NCI-H2081 (cell line): Measurements from ENCODE around the gene ATP9A.
A peak's percentile ranks its signal among the peaks of the same experiment; 100 is the strongest.

ENCODE experiments used
- DNase-seq, 2 experiments: peaks; one replicate each; lab custom pipeline; 2025; lab: John Stamatoyannopoulos, UW

The ATP9A gene

DNA sequence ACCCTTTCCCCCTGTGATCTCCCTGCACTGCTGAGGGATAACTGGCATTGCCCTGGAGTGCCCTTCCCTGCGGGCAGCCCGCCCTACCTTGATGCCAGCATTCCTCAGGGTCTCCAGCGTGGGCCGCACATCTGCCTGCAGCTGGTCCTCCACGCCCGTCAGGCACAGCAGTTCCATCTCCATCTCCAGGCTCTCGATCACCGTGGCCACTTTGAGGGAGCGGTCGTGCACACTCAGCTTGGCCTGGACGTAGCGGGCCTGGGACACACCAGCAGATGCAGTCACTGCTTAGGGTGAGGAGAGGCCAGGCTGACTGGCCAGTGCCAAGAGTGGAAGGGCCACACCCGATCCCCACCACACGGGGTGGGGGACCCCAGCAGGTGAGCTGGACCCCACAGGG, 143.1 kb downstream of the ATP9A start:
- DNase-seq, result no peak

DNA sequence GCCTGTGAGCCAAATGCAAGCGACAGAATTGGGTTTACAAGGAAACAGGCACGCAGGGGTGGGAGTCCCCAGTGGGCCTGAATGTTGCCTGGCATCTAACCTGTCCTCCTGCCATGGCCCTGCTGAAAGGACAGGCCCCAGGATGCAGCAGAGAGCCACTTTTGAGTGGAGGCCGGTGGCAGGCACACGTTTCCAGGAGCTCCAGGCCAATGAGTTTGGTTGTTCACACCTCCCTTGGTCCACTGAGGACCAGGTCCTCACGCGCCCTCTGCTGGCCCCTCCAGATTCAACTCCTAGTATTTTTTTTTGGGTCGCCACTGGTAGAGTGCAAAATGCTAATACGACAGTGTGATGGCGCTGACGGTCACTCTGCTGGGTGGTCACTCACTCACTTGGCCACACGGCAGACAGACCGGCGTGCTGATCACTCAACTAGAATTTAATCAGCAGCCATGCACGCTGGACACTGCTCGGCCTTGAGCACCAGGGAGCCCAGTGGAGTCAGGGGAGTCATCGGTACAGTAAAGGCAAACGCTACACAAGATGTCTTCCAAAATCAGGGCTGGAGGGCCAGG, 143.9 kb downstream of the ATP9A start:
- DNase-seq, result peak; percentile 40 to 51

DNA sequence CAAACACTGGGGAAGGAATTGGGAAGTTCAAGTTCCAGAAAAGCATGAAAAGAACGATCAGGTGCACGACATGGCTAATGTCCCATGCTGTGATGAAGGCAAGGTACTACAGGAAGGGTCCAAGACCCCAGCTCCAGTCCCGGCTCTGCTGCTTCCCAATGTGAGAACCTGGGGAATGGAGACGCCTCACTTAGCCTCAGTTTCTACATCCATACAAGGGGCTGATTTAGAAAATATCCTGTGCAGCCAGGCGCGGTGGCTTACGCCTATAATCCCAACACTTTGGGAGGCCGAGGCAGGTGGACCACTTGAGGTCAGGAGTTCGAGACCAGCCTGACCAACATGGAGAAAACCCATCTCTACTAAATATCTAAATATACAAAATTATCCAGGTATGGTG, 144.9 kb downstream of the ATP9A start:
- no peak for DNase-seq

DNA sequence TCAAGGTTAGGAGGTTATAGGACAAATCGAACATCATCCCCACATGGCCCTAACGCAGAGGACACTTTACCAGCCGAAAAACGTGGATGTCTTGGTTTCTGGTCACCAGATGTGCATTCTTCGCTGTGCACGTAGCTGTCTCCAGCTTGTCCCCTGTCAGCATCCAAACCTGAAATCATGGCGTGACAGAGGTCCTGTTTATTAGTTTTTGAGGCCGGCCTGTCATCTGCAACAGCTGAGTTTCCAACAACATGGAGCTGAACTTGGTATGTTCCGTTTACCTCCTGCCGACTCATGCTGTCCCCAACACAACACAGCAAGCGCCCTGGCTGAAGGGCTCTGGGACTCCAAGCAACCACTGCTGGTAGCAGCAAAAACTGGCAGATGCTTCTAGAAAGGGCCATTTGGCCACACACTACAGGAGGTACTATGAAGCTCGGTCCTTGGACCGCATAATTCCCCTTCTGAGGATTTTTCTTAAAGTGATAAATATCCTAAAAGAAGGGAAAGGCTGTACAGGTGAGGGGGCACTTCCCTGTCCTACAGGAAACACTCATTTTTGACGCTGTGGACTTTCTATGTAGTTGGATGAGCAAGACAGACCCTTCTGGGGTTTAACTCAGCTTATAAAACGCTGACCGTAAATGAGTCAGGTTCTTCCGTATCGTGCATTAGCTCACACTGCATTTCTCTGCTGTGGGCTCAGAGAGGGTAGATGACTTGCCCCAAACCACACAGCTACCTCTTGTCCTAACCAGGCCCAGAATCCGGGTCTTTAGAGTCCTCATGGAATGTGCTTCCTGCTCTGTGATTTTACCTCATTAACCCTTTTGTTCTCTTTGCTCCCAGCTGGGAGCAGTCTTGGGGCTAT, 146.0 kb downstream of the ATP9A start:
- no peak for DNase-seq

DNA sequence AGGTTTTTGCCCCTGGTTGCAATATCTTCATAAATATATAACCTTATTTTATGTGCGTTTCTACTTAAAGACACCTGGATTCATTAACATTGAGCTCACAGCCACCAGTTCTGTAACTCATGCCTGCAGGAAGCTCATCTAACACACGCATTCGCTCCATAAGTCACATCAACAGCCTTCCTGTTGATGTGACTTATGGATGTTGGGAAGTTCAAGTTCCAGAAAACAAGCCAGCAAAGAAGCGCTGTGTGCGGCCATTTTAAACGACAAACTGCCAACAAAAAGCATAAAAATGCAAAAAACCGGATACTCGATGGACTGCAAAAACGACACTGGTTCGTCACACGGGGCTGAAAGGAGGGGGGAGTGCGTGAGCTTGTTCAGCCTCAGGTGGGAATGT, 147.8 kb downstream of the ATP9A start:
- no peak for DNase-seq

DNA sequence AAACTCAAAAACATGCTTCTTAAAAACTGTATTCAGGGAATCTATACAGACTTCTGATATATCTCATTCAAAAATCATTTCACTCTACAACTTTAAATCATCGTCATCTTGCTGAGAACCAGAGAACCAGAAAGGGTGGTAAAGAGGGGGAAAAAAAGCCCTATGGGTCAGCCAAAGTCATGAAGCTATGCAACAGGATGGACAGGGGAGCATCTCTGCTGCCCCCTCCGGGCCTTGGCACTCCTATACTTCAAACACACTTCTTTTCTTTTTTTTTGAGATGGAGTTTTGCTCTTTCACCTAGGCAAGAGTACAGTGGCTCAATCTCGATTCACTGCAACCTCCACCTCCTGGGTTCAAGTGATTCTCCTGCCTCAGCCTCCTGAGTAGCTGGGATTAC, 152.1 kb downstream of the ATP9A start:
- DNase-seq, result no peak

DNA sequence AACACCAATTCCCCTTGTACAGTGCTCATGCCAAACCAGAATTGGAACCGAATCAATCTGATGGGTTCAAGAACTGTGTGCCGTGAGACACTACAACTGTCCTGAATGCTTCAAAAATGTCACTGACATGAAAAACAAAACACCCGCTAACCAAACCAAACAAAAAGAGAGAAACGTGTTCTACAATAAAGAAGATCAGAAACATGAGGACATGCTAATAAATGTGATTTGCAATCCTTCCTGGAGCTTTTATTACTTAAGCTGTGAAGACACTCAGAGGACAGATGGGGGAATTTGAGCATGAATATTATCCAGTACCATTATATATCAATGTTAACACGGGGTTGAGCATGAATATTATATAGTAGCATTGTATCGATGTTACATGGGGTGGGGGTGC, 153.5 kb downstream of the ATP9A start:
- DNase-seq, result no peak

DNA sequence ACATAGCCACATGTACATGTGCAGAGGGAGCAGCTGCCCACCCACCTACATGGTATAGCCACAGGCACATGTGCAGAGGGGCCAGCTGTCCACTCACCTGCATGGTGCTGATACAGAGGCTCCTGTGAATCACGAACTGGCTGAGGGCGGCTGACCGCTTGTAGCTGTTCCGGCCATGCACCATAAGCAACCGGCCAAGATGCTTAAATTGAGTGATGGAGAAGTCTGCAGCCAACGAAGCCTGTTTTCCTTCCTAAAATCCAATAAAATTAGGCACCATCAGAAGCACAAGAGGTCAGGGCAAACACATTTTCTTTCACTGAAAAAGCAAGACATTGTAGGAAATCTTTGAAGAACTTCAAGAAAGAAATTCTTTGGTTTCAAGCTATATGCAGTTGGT, 154.6 kb downstream of the ATP9A start:
- no peak for DNase-seq

DNA sequence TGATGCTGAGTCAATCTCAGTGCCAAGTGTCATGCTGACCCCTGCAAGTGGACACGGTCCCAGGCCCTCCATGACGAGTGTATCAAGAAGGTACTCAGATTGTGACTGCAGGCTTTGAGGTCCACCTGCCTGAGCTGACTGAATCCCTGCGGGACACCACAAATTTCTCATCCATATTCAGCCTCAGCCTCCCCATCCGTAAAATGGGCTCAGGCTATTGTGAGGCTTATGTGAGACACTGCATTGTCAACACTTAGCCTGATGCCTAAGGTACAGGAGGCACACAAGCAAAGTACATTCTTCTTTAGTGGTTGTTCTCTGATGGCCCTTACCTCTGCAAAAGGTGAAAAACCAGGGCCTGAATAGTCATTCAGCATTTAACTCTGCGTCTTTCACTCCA, 155.3 kb downstream of the ATP9A start:
- no peak for DNase-seq

DNA sequence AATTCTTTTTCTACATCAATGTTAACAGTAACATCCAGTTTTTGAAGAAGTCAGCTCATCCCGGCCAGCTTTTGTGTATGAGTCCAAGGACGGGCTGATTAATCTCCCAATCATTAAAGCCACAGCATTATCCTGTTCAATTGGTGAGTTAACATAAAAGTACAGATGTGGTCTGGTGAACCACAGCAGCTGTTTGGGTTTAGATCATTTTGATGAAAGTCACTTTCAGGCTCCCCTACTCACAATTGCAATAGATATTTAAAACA, 156.6 kb downstream of the ATP9A start:
- no peak for DNase-seq

DNA sequence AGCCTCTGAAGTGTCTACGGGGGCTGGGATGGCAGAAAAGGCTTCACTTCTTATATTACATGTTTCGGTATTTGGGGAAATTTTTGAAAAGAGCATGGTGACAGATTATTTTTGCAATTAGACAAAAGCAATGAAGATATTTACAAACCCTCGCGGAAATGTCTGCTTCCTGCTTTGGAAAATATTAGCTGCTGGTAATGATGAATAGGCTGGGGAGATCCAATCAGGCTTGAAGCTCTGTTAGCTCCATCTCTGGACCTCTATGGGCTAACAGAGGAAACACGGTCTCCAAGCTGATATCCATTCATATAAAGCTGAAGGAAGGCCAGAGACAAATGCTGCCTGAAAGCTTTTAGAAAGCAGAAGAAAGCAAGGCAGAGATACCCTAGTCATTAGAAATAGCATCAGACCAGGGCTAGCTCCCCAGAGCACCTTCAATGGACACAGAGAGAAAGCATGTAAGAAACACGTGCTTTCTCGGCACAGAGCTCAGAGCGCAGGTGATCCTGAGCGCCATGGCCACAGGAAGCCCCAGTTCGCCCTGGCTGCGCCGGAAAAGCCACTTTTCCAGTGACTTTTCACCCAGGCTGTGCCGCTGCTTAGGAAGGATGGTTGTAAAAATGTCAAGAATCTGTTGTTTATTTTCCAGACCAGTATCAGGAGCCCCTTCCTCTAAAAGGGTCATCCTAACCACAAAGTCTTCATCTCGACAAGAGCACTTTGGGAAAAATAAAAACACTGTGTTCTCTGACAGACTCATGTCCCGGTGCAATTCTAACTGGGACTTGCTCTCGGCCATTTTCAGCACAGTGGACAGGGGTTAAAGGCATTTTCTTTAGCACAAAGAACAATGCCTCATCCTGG, 157.2 kb downstream of the ATP9A start:
- DNase-seq, result no peak

DNA sequence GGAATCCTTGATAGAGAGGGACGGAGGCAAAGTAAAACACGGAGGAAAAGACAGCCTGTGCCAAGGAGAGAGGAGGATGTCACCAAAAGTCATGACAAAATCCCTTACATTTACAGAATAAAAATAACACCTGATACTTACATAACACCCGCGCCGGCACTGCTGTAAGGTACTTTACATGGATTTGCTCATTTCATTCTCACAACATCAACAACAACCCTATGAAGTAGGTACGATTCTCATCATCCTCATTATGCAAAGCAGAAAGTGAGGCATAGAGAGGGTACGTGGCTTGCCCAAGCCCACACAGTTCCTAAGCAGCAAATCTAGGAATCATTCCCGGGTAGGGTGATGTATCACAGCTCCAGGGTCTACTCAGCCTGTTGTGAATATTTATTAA, 158.1 kb downstream of the ATP9A start:
- DNase-seq, result no peak

DNA sequence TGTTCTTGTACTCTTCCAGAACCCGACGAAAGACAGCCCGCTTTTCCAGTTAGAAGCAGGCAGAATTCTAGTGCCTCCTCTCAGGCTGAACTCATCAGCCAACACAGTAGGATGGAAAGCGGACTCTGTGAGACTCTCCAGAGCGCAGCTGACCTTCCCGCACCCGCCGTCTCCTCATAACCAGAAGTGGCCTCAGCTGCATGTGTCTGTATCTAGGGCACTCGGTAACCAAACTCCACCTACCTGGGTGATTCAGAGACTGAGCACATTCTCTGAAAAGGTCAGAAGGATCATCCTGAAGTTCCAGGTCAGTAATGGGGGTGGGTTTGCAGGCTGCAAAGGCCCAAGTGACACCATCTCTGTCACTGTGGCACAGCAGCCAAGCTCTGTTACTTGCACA, 158.9 kb downstream of the ATP9A start:
- DNase-seq, result no peak

DNA sequence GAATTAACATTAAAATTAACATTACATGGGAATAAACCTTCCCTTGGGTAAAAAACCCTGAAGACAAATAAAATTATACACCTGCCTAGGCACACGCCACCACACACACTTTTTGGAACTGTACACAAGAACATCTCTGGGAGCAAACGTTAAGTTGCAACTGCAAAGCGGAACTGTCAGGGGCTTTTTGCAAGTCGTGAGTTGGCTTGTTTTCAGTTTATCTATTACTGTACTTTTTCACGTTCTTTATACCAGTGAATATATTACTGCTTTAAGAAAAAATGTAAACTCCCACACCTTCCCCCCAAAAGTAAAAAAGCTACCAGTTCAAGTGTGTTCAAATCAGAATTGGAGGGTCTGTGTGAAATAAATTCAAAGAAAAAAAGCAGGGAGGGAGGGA, 160.1 kb downstream of the ATP9A start:
- no peak for DNase-seq

DNA sequence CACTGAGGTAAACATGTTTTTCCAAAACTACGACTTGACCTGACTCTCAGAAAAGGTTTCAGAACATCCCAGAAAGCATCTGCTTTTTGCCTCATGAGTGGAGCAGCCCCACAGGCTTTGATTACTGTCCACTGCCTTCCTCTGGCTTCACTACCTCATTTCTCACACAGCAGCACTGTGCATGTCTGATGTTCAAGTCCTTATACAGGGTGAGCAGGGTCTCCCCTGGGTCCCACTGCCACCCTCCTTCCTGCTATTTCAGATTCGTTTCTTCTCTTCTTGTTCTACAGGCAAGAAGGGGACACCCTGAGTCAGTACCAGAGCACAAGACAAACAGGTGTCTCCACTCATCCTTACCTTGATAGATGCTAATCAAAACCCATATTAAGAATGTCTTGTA, 161.0 kb downstream of the ATP9A start:
- no peak for DNase-seq

DNA sequence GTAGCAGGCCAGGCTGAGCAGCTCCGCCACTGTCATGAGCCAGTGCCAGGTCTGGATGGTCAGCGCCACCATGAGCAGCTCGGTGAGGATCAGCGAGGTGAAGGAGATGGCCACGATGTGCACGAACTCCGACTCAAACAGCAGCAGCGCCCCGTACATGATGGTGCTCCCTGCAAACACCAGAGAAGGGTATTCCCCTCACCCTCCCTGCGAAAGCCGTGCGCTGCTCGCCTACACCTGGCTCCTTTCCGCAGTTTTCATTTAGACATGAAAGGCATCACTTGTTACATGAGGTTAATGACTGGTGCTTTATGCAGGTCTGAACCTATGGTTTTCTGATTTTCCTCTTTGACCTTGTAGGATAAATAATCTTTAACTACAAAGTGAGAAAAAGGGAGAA, 163.3 kb downstream of the ATP9A start:
- DNase-seq, result no peak

DNA sequence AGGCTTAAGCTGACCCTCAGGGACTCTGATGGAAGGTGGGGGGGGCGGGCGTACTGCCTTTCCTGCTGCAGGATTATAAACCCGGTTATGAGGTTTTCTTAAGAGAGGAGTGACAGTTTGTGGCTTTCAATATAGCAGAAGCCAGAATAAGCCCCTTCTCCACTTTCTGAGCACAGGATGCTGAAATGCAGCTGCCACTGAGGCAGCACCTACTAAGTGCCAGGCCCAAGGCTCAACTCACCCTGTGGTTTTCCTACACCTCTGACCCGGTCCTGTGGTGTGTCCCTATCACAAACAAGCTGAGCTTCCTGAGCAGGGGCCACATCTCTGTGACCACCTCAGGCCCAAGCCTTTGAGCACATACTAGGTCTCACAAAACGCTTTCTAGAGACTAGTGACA, 166.1 kb downstream of the ATP9A start:
- no peak for DNase-seq

DNA sequence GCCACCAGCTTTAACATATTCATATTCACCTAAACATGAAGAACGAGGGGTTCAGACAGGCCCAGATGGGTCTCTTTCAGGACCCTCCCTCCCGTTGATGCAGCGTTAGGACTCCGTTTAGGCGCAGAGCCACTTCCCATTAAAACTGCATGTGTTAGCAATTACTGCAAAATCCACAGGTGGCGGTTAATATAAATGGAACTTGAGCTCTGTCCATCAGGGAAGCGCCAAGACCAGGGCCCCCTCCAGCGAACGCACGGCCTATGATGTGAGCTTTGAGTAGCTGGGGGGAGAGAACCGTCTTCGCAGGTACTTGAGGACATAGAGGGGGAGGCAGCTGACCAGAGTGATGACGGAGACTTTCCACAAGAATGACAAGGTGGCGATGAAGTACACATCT, 167.2 kb downstream of the ATP9A start:
- no peak for DNase-seq

DNA sequence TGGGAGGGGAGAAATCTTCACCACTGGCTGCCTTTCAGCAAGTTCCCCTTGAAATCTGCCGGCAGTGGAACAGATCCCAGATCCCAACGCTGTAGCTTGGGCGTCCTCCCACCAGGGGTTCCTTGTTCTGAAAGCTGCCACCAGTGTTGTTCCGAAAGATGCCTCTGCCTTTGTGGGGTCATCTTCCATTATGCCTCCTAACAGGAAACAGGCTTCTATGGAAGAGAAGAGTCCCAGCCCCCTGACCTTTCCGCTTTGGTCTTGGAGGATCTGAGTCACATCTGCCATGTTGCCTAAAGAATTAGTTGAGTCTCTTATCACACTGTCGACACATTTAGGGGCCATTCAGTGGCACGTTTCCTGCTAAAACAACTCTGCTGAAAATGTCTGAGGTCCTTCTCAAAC, 168.2 kb downstream of the ATP9A start:
- no peak for DNase-seq

DNA sequence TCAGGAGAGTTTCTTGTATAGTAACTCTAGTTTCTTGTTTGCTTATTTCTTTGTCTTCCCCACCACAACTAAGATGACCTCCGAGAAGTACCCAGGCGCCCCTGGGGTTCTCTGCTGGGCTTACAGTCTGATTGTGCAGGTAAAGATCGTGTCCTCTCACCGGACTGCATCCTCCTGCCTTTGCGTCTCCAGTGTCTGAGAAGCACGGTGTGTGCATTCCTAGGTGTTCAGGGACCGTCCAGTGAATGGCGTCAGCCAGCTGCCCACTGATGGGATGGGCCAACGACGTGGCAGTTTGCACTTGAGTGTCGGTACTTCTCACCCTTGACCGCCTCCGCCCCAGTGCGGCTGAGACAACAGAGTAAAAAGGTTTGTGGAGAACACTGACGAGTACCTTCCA, 169.6 kb downstream of the ATP9A start:
- DNase-seq, result no peak

DNA sequence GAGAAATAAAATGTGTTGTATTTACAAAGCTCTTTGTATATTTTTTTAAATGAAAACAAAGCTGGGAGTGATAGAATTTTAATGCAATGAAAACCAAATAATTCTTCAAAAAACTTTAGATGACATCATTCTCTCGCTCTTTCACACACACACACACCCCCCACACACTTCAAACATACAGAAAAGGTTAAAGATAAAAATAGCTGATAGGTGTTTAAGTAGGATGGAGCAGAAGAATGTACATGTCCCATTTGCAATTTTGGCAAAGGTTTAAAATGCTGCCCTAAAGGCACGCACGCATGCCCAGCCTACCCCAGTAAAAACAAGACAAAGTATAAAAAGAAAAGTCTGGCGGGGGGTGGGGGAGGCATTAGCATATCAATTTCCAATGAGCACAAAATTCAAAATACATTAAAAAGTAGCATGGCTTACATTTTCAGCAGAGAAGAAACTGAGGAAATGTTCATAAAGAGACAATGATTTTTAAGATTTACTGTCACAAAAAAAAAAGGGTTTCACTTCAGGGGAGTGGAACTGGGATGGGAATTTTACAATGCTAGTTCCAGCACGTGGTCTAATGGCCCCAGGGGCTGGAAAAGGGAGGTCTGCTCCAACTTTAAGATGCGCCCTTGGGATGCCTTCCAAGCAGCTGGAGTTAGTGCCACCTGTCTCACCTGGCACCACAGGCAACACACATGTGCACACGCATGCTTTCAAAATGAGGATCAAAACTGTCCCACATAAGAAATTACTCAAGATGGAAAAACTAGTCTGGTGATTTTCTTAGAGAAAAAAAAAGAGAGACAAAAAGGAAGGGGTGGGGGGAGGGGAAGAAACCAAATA, 170.6 kb downstream of the ATP9A start:
- DNase-seq, result no peak

DNA sequence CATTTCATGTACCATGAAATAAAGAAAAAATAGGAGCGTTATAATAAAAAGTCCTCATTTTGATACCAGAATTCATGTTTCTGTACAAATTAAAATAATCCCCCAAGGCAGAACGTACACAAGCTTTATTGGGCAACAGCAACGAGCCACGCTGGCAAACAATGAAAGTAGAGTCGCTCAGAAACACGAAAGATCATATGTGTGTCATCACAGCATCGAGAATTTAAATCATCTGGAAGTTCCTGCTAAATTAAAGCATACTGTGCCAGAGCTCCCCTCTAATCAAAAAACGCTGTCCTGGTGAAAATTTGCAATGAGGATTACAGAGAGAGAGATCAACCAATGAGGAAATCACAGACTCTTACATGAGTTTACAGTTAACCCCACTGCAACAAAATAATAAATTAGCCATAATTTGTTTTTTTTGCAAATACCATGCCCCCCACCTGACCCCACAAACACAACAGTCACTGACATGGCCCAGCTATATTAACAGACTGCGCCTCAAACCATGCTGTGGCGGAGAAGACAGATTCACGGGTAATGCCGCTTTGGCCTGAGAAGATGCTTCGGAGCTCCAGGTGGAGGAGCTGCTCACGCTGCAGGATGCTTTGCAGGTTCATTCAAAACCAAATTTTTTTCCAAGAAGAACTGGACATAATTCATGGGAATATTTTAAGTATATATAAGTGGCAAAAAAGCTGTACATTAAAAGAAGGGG, 171.4 kb downstream of the ATP9A start:
- no peak for DNase-seq
